K562 (cell line): ENCODE data around the gene CROCC2. TPM values are rescaled to one million over a fixed set of nuclear protein-coding genes. Genes with fewer than 3 reads are reported as not detected.

Experiments
- ATAC-seq: fragments of 200-7000 bp; cut with Tn5 transposase; 3 replicates; pipeline ENCODE4 v1.9.1; 2020; ENCODE audit warnings: moderate library complexity
- BruUV-seq: library from RNA; stranded (reverse); fragments of 400-500 nt; replicated peaks from 2 replicates; lab custom pipeline; 2021; lab: Mats Ljungman, UMichigan
- CTCF ChIA-PET: fragments of 300-600 bp; formaldehyde crosslinking; extraction: SDS; loops from one replicate; lab custom pipeline; 2021; ENCODE audit warnings: low intra/inter-chr PET ratio; lab: Yijun Ruan, JAX
- POLR2A ChIA-PET: fragments of 300-600, 350-650 bp; sonication (Branson Sonifier 250); formaldehyde crosslinking; extraction: SDS; loops from one replicate; lab custom pipeline; 2021; ENCODE audit warnings: antibody characterized with exemption, inconsistent platforms; lab: Yijun Ruan, JAX
- DNase-seq, 4 experiments: peaks; one replicate each; pipeline versions ENCODE4 v3.0.0 to v3.0.0-alpha.2; 2011 to 2018; ENCODE audit warnings: low spot score in 3 of 4, mixed read lengths in 3 of 4; ENCODE audit errors: extremely low read depth in 1 of 4
- FAIRE-seq: peaks from 2 replicates; lab custom pipeline; 2011; peaks lifted over from hg19 to GRCh38; lab: Jason Lieb, UNC
- H2AFZ ChIP-seq: 2 replicates; pipeline ENCODE4 v1.6.0; 2011; ENCODE audit warnings: low read depth, low read length, control low read depth, inconsistent platforms
- H3K27ac ChIP-seq: fragments of 200-600 bp; 3 replicates; pipeline ENCODE4 v1.8.0; 2011; ENCODE audit warnings: low read depth, mild to moderate bottlenecking, control low read depth, inconsistent platforms, low read length, moderate library complexity, mixed read lengths; ENCODE audit errors: extremely low read depth
- H3K27me3 ChIP-seq, 2 experiments: fragments of 300-600 bp in 1 of 2; 2 replicates in 1 of 2; 3 replicates in 1 of 2; pipeline versions ENCODE4 v1.6.0 to v1.8.0; 2011; ENCODE audit warnings: inconsistent platforms in 2 of 2, low read length in 2 of 2, mild to moderate bottlenecking in 1 of 2, mixed read lengths in 1 of 2, moderate library complexity in 1 of 2; ENCODE audit not compliant: control insufficient read depth in 2 of 2, insufficient read depth in 2 of 2
- H3K36me3 ChIP-seq: fragments of 300-600 bp; 3 replicates; pipeline ENCODE4 v1.8.0; 2011; ENCODE audit warnings: mild to moderate bottlenecking, low read length, inconsistent platforms; ENCODE audit not compliant: control insufficient read depth, insufficient read depth
- H3K4me1 ChIP-seq, 2 experiments: fragments of 200-600 bp in 1 of 2; replicated peaks in 1 of 2; 2 replicates in 1 of 2; 3 replicates in 1 of 2; pipeline versions ENCODE4 v1.5.1 to v1.8.0; 2011; ENCODE audit warnings: inconsistent platforms in 2 of 2, low read length in 2 of 2, mild to moderate bottlenecking in 1 of 2, mixed read lengths in 1 of 2, moderate library complexity in 1 of 2; ENCODE audit not compliant: control insufficient read depth in 2 of 2, insufficient read depth in 2 of 2
- H3K4me2 ChIP-seq: 2 replicates; pipeline ENCODE4 v1.6.1; 2011; ENCODE audit warnings: low read length, control low read depth, inconsistent platforms, mixed read lengths; ENCODE audit not compliant: insufficient read depth
- H3K4me3 ChIP-seq: fragments of 200-600 bp; sonication (generic), shearing (Covaris generic); 2 replicates; pipeline ENCODE4 v1.5.1; 2016; ENCODE audit warnings: control low read depth, inconsistent platforms
- H3K79me2 ChIP-seq: fragments of 200-600 bp; 3 replicates; pipeline ENCODE4 v1.8.0; 2011; ENCODE audit warnings: low read length, inconsistent platforms; ENCODE audit not compliant: control insufficient read depth, insufficient read depth
- H3K9ac ChIP-seq, 2 experiments: 2 replicates each; pipeline versions ENCODE4 v1.6.0 to v1.6.1; 2011; ENCODE audit warnings: low read depth in 2 of 2, low read length in 2 of 2, control low read depth in 1 of 2, inconsistent platforms in 1 of 2, mild to moderate bottlenecking in 1 of 2, mixed read lengths in 1 of 2; ENCODE audit not compliant: insufficient read depth in 1 of 2
- H3K9me1 ChIP-seq: one replicate; pipeline ENCODE4 v1.6.0; 2011; ENCODE audit warnings: inconsistent platforms, mild to moderate bottlenecking, low read length, moderate library complexity; ENCODE audit not compliant: control insufficient read depth, insufficient read depth
- H3K9me3 ChIP-seq: replicated peaks from 2 replicates; pipeline ENCODE4 v1.5.1; 2011; ENCODE audit warnings: low read depth, low read length, inconsistent platforms; ENCODE audit not compliant: control insufficient read depth, insufficient read depth
- H4K20me1 ChIP-seq: replicated peaks from 2 replicates; pipeline ENCODE4 v1.6.1; 2011; ENCODE audit warnings: low read length, inconsistent platforms, mixed read lengths; ENCODE audit not compliant: control insufficient read depth, insufficient read depth
- BMI1 ChIP-seq: fragments of 150-350 bp; IDR thresholded peaks from 2 replicates; pipeline ENCODE4 v1.6.1; 2014; ENCODE audit warnings: low read length
- CCNT2 ChIP-seq: IDR thresholded peaks from 2 replicates; pipeline ENCODE4 v1.6.1; 2011; ENCODE audit warnings: borderline replicate concordance, low read depth, mild to moderate bottlenecking, moderate library complexity, mixed read lengths, low read length; ENCODE audit not compliant: insufficient read length; ENCODE audit errors: extremely low read depth
- CHD1 ChIP-seq: fragments of 200-600 bp; sonication (generic); IDR thresholded peaks from one replicate; pipeline ENCODE4 v1.6.1; 2012; ENCODE audit warnings: mild to moderate bottlenecking, moderate library complexity, low read length, inconsistent platforms
- FOXO4 ChIP-seq: fragments of 450-650 bp; formaldehyde crosslinking; IDR thresholded peaks from 2 replicates; pipeline ENCODE4 v1.4.0; 2020; ENCODE audit warnings: mild to moderate bottlenecking, moderate library complexity
- GABPB1 ChIP-seq: sonication (generic); formaldehyde crosslinking; IDR thresholded peaks from 2 replicates; pipeline ENCODE4 v1.8.0; 2022; ENCODE audit warnings: mild to moderate bottlenecking, missing genetic modification reagents
- PHB2 ChIP-seq: fragments of 450-650 bp; IDR thresholded peaks from 2 replicates; pipeline ENCODE4 v1.6.1; 2017; ENCODE audit warnings: low read depth
- RAD21 ChIP-seq, 2 experiments: fragments of 250-450 bp in 1 of 2; fragments of 450-650 bp in 1 of 2; sonication (Bioruptor Pico) in 1 of 2; formaldehyde crosslinking in 1 of 2; IDR thresholded peaks in 1 of 2; conservative IDR thresholded peaks in 1 of 2; 2 replicates each; pipeline versions ENCODE4 v1.4.0 to v1.8.0; 2020 to 2022; ENCODE audit warnings: mild to moderate bottlenecking in 2 of 2, moderate library complexity in 1 of 2
- TAL1 ChIP-seq: fragments of 450-650 bp; IDR thresholded peaks from 2 replicates; pipeline ENCODE4 v1.6.1; 2016; ENCODE audit warnings: mild to moderate bottlenecking
- ZNF239 ChIP-seq: fragments of 250-450 bp; sonication (Bioruptor Pico); IDR thresholded peaks from 2 replicates; pipeline ENCODE4 v1.4.0; 2020; ENCODE audit warnings: mild to moderate bottlenecking
- ZNF766 ChIP-seq: fragments of 200-800 bp; sonication (Bioruptor generic); conservative IDR thresholded peaks from 2 replicates; pipeline ENCODE4 v1.6.1; 2016; ENCODE audit warnings: missing genetic modification characterization, missing compliant biosample characterization
- WGBS: fragments of 100-300 bp; shearing (Covaris generic); methylation state at CpG from one replicate; pipeline ENCODE4 v1.1.6; 2016; ENCODE audit warnings: low coverage, mixed read lengths; ENCODE audit not compliant: insufficient coverage; ENCODE audit errors: missing lambda C conversion rate; 5-methylcytosine and 5-hydroxymethylcytosine counted together
- in situ Hi-C: fragments of 300-500 bp; cut with MboI; formaldehyde crosslinking; loops from 4 replicates; pipeline ENCODE4 v1.15.0; 2018; ENCODE audit warnings: inconsistent platforms, mixed read lengths
- intact Hi-C: fragments of 100-400 bp; cut with micrococcal nuclease; formaldehyde crosslinking; loops from 2 replicates; pipeline ENCODE4 v1.14.2; 2022
- polyA plus RNA-seq, 8 experiments: library from polyadenylated mRNA; depleted of rRNA in 4 of 8; stranded (reverse) in 5 of 8; unstranded in 3 of 8; fragments of >200 nt; fragmentation: Nextera tagmentation in 2 of 8; fragmentation: Illumina TruSeq in 1 of 8; extraction: Ambion mirVana in 2 of 8; extraction: Trizol in 1 of 8; gene quantifications; 2 replicates each; pipeline versions ENCODE4 v1.2.1 to v1.2.3, GENCODE V29; 2011 to 2014; ENCODE audit warnings: inconsistent platforms in 1 of 8, missing spikeins in 1 of 8
- total RNA-seq, 7 experiments: library from RNA; depleted of rRNA in 6 of 7; stranded (reverse); fragments of >200 nt in 6 of 7; fragmentation: Illumina TruSeq in 2 of 7; extraction: Trizol in 2 of 7; gene quantifications; 2 replicates each; pipeline versions ENCODE4 v1.2.1 to v1.2.3, GENCODE V29; 2011 to 2021; ENCODE audit warnings: low replicate concordance in 1 of 7
- TF ChIP-seq, protein P1 (sequence below), 2 experiments: fragments of 450-650 bp in 1 of 2; sonication (generic) in 1 of 2; formaldehyde crosslinking in 1 of 2; IDR thresholded peaks; 2 replicates each; pipeline versions ENCODE4 v1.7.1 to v1.9.0; 2016 to 2022; ENCODE audit warnings: inconsistent platforms in 1 of 2, mild to moderate bottlenecking in 1 of 2, missing genetic modification reagents in 1 of 2
- TF ChIP-seq, protein P2 (sequence below): fragments of 250-450 bp; sonication (Bioruptor Pico); IDR thresholded peaks from 2 replicates; pipeline ENCODE4 v1.8.0; 2021; ENCODE audit warnings: moderate library complexity, mild to moderate bottlenecking, inconsistent platforms

CROCC2 gene
- total and polyA plus RNA-seq, 9 of the 15 experiments (the other 6 are each of a cell fraction or from before 2014, with no cell fraction given) = not detected

GRCh38 chr2:241020201-241020600 is 114.1 kb downstream of the CROCC2 start:
- H3K79me2 ChIP-seq = no peaks in the 10 kb centered on the region
- no peak overlapping the region for H3K4me2 ChIP-seq
- ChIA-PET POLR2A (interaction anchor here (0.5 kb wide), 1 partner anchor 22 kb away, joined by 3 read pairs; the partner anchor contains the start of gene SNED1), CTCF (no interaction called here)
- BruUV-seq = no TSS peak
- DNase-seq (no peak), ATAC-seq (no peak), FAIRE-seq (no peak)
- H3K9ac ChIP-seq = no peak overlapping the region
- H3K9me3 ChIP-seq = no peaks in the 10 kb centered on the region; the same call in 1 of the 2 replicates
- WGBS = 4% methylated on average over 10 of the region's 10 CpGs
- intact Hi-C loops = no loop called here
- H2AFZ ChIP-seq = no peak overlapping the region
- peaks cover 0 to 22% of the 10 kb centered on the region in 2 experiments; a peak in 3 of 5 replicates for H3K27me3 ChIP-seq
- H3K36me3 ChIP-seq = no peaks in the 10 kb centered on the region
- H3K9me1 ChIP-seq = no peaks in the 10 kb centered on the region
- no peak overlapping the region for H3K27ac ChIP-seq
- in situ Hi-C loops = no loop called here
- no peak overlapping the region for H3K4me3 ChIP-seq
- H3K4me1 ChIP-seq = no peaks in the 10 kb centered on the region; a peak in 1 of 5 replicates
- H4K20me1 ChIP-seq = no peaks in the 10 kb centered on the region
- TF ChIP-seq ZNF239 (CRISPR knock-in tag) (no peak), GABPB1 (CRISPR knock-in tag) (no peak), CHD1 (no peak), CCNT2 (no peak), ZNF766 (no peak), RAD21 (CRISPR knock-in tag; conservative IDR thresholded peaks at IDR 0.05 in 1 of 2, IDR thresholded peaks at IDR 0.05 in 1 of 2) (no peak), BMI1 (no peak), PHB2 (no peak), FOXO4 (no peak), TAL1 (no peak)
- TF ChIP-seq, protein P1, sequence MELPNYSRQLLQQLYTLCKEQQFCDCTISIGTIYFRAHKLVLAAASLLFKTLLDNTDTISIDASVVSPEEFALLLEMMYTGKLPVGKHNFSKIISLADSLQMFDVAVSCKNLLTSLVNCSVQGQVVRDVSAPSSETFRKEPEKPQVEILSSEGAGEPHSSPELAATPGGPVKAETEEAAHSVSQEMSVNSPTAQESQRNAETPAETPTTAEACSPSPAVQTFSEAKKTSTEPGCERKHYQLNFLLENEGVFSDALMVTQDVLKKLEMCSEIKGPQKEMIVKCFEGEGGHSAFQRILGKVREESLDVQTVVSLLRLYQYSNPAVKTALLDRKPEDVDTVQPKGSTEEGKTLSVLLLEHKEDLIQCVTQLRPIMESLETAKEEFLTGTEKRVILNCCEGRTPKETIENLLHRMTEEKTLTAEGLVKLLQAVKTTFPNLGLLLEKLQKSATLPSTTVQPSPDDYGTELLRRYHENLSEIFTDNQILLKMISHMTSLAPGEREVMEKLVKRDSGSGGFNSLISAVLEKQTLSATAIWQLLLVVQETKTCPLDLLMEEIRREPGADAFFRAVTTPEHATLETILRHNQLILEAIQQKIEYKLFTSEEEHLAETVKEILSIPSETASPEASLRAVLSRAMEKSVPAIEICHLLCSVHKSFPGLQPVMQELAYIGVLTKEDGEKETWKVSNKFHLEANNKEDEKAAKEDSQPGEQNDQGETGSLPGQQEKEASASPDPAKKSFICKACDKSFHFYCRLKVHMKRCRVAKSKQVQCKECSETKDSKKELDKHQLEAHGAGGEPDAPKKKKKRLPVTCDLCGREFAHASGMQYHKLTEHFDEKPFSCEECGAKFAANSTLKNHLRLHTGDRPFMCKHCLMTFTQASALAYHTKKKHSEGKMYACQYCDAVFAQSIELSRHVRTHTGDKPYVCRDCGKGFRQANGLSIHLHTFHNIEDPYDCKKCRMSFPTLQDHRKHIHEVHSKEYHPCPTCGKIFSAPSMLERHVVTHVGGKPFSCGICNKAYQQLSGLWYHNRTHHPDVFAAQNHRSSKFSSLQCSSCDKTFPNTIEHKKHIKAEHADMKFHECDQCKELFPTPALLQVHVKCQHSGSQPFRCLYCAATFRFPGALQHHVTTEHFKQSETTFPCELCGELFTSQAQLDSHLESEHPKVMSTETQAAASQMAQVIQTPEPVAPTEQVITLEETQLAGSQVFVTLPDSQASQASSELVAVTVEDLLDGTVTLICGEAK (IDR thresholded peaks at IDR 0.05) = no peak
- TF ChIP-seq, protein P1 (CRISPR knock-in tag; IDR thresholded peaks at IDR 0.05) = no peak
- TF ChIP-seq, protein P2, sequence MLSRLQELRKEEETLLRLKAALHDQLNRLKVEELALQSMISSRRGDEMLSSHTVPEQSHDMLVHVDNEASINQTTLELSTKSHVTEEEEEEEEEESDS = no peak
